SU-DHL-6 (cell line): ENCODE measurements around the gene SOX18.

ENCODE experiments used
- H2AFZ ChIP-seq: fragments of 200-600 bp; sonication (generic); 2 replicates; pipeline ENCODE4 v1.6.1; 2014; ENCODE audit warnings: low read depth, mild to moderate bottlenecking, moderate library complexity, mixed read lengths, antibody characterized with exemption, low read length; ENCODE audit not compliant: severe bottlenecking
- H3F3A ChIP-seq: fragments of 200-600 bp; shearing (Covaris generic); 2 replicates; pipeline ENCODE4 v1.6.0; 2016; ENCODE audit warnings: antibody characterized with exemption, mild to moderate bottlenecking; ENCODE audit not compliant: insufficient read depth
- H3K27ac ChIP-seq: fragments of 200-600 bp; sonication (generic); 2 replicates; pipeline ENCODE4 v1.5.1; 2016; ENCODE audit warnings: low read depth, mild to moderate bottlenecking, low read length, moderate library complexity, mixed read lengths
- H3K27me3 ChIP-seq: fragments of 200-600 bp; sonication (generic), shearing (Covaris generic); 2 replicates; pipeline ENCODE4 v1.6.0; 2014; ENCODE audit warnings: mild to moderate bottlenecking, low read length
- H3K36me3 ChIP-seq: fragments of 200-600 bp; sonication (generic); 2 replicates; pipeline ENCODE4 v1.6.1; 2014; ENCODE audit warnings: mild to moderate bottlenecking, low read length, mixed read lengths
- H3K4me2 ChIP-seq: fragments of 300-600, 200-600 bp; shearing (Covaris generic), sonication (generic); 2 replicates; pipeline ENCODE4 v1.6.0; 2014; ENCODE audit warnings: low read length, low read depth, mild to moderate bottlenecking; ENCODE audit not compliant: poor library complexity, severe bottlenecking
- H3K4me3 ChIP-seq: fragments of 200-600 bp; sonication (generic); 2 replicates; pipeline ENCODE4 v1.5.1; 2014; ENCODE audit warnings: antibody characterized with exemption, low read length, mild to moderate bottlenecking, mixed read lengths; ENCODE audit not compliant: insufficient read depth, poor library complexity, severe bottlenecking
- H3K79me2 ChIP-seq: fragments of 200-600 bp; sonication (generic); 2 replicates; pipeline ENCODE4 v1.6.1; 2014; ENCODE audit warnings: mild to moderate bottlenecking, low read length, moderate library complexity; ENCODE audit not compliant: insufficient read depth
- H3K9ac ChIP-seq: fragments of 200-600 bp; sonication (generic); 2 replicates; pipeline ENCODE4 v1.7.0; 2014; ENCODE audit warnings: mild to moderate bottlenecking, low read length
- H3K9me2 ChIP-seq: fragments of 200-600 bp; sonication (generic); replicated peaks from 2 replicates; pipeline ENCODE4 v1.6.1; 2014; ENCODE audit warnings: low read length; ENCODE audit not compliant: insufficient read depth
- H3K9me3 ChIP-seq: fragments of 200-600 bp; sonication (generic); 2 replicates; pipeline ENCODE4 v1.6.1; 2014; ENCODE audit warnings: low read length, mixed read lengths; ENCODE audit not compliant: insufficient read depth
- H4K20me1 ChIP-seq: fragments of 200-600 bp; sonication (generic); 2 replicates; pipeline ENCODE4 v1.6.1; 2014; ENCODE audit warnings: low read depth, mild to moderate bottlenecking, antibody characterized with exemption, low read length, moderate library complexity, mixed read lengths
- CTCF ChIP-seq: fragments of 200-600 bp; sonication (generic); IDR thresholded peaks from one replicate; pipeline ENCODE4 v1.5.1; 2017; ENCODE audit warnings: antibody characterized with exemption, mild to moderate bottlenecking, low read length, moderate library complexity; ENCODE audit not compliant: insufficient read depth, poor library complexity, severe bottlenecking
- EZH2phosphoT487 ChIP-seq: fragments of 200-600 bp; sonication (generic), shearing (Covaris generic); conservative IDR thresholded peaks from 2 replicates; pipeline ENCODE4 v1.6.1; 2018; ENCODE audit warnings: mild to moderate bottlenecking, antibody characterized with exemption, low read length, moderate library complexity, mixed read lengths

SOX18 gene

GRCh38 chr20:64081624-64081964, 32.2 kb upstream of the SOX18 start:
- Histone ChIP-seq H3K4me2 (no peak overlapping the region), H3K4me3 (no peak overlapping the region), H3K27ac (no peak overlapping the region), H3K9ac (no peak overlapping the region), H3K27me3 (no peaks in the 10 kb centered on the region), H4K20me1 (no peaks in the 10 kb centered on the region), H3K36me3 (no peaks in the 10 kb centered on the region), H2AFZ (no peak overlapping the region), H3K9me3 (no peaks in the 10 kb centered on the region), H3F3A (peaks cover 36% of the 10 kb centered on the region), H3K9me2 (no peaks in the 10 kb centered on the region), H3K79me2 (no peaks in the 10 kb centered on the region)
- TF ChIP-seq EZH2phosphoT487 = no peak
- TF ChIP-seq CTCF = no peak

- Histone ChIP-seq H3F3A (peaks cover 36% of the 10 kb centered on the region), H3K27me3 (no peaks in the 10 kb centered on the region), H3K27ac (no peak overlapping the region), H3K9me2 (no peaks in the 10 kb centered on the region), H3K4me2 (no peak overlapping the region), H4K20me1 (no peaks in the 10 kb centered on the region), H3K9me3 (no peaks in the 10 kb centered on the region), H3K9ac (peak overlapping the region; percentile 52; the same call in 1 of the 2 replicates), H3K4me3 (no peak overlapping the region), H2AFZ (no peak overlapping the region), H3K36me3 (no peaks in the 10 kb centered on the region), H3K79me2 (no peaks in the 10 kb centered on the region)
- TF ChIP-seq CTCF (no peak), EZH2phosphoT487 (no peak)
Observed at GRCh38 chr20:64080813-64081623, 31.6 kb upstream of the SOX18 start.

- Histone ChIP-seq H4K20me1 (no peaks in the 10 kb centered on the region), H3K9ac (peak within 1 kb of the TSS; percentile 91), H2AFZ (peak within 1 kb of the TSS; percentile 43), H3K27me3 (no peaks in the 10 kb centered on the region), H3K9me3 (no peaks in the 10 kb centered on the region), H3K9me2 (no peaks in the 10 kb centered on the region), H3K4me3 (peak within 1 kb of the TSS; percentile 68), H3K4me2 (peak within 1 kb of the TSS; percentile 87), H3F3A (peaks cover 36% of the 10 kb centered on the region), H3K27ac (peak within 1 kb of the TSS; percentile 95), H3K36me3 (no peaks in the 10 kb centered on the region), H3K79me2 (no peaks in the 10 kb centered on the region)
- TF ChIP-seq EZH2phosphoT487 = no peak
- no peak for TF ChIP-seq CTCF
Observed at GRCh38 chr20:64080013-64080812, 30.8 kb upstream of the SOX18 start, which contains the start of gene OPRL1. TSS of gene OPRL1 (plus strand) at chr20:64080082. CDS start at chr20:64092721, 12,639 bp downstream.
